DND-41 (cell line): ENCODE data around the gene ATG14.

Experiments used
- ATAC-seq: fragments of 200-7000 bp; cut with Tn5 transposase; 3 replicates; pipeline ENCODE4 v1.9.1; 2021; ENCODE audit warnings: low read depth; ENCODE audit not compliant: insufficient read depth
- DNase-seq: peaks from one replicate; pipeline ENCODE4 v3.0.0-alpha.2; 2020
- H2AFZ ChIP-seq: 2 replicates; pipeline ENCODE4 v1.6.0; 2012; ENCODE audit warnings: low read depth, low read length
- H3K27ac ChIP-seq: 2 replicates; pipeline ENCODE4 v1.5.1; 2012; ENCODE audit warnings: low read length, inconsistent platforms
- H3K27me3 ChIP-seq: fragments of 200-600 bp; sonication (generic); 2 replicates; pipeline ENCODE4 v1.6.0; 2012; ENCODE audit warnings: low read length, mild to moderate bottlenecking, inconsistent platforms; ENCODE audit not compliant: insufficient read depth, poor library complexity
- H3K36me3 ChIP-seq: 2 replicates; pipeline ENCODE4 v1.5.1; 2012; ENCODE audit warnings: low read length, inconsistent platforms; ENCODE audit not compliant: insufficient read depth
- H3K4me1 ChIP-seq: 2 replicates; pipeline ENCODE4 v1.5.1; 2012; ENCODE audit warnings: mild to moderate bottlenecking, low read length; ENCODE audit not compliant: insufficient read depth
- H3K4me2 ChIP-seq: 2 replicates; pipeline ENCODE4 v1.6.0; 2012; ENCODE audit warnings: mild to moderate bottlenecking, moderate library complexity, low read length, inconsistent platforms; ENCODE audit not compliant: insufficient read depth
- H3K4me3 ChIP-seq, 2 experiments: fragments of 200-600 bp in 1 of 2; shearing (Covaris generic) in 1 of 2; 2 replicates each; pipeline ENCODE4 v1.5.1; 2012 to 2016; ENCODE audit warnings: inconsistent platforms in 2 of 2, low read length in 2 of 2, mild to moderate bottlenecking in 2 of 2, low read depth in 1 of 2, moderate library complexity in 1 of 2
- H3K79me2 ChIP-seq: 2 replicates; pipeline ENCODE4 v1.6.0; 2012; ENCODE audit warnings: low read length, inconsistent platforms; ENCODE audit not compliant: insufficient read depth
- H3K9ac ChIP-seq: 2 replicates; pipeline ENCODE4 v1.6.0; 2012; ENCODE audit warnings: low read depth, mild to moderate bottlenecking, inconsistent platforms, low read length, moderate library complexity
- H3K9me3 ChIP-seq: 2 replicates; pipeline ENCODE4 v1.5.1; 2012; ENCODE audit warnings: low read length, moderate library complexity, mild to moderate bottlenecking, inconsistent platforms; ENCODE audit not compliant: insufficient read depth, severe bottlenecking
- H4K20me1 ChIP-seq: 2 replicates; pipeline ENCODE4 v1.6.0; 2012; ENCODE audit warnings: low read length; ENCODE audit not compliant: insufficient read depth
- CTCF ChIP-seq: IDR thresholded peaks from 2 replicates; pipeline ENCODE4 v1.5.1; 2012; ENCODE audit warnings: borderline replicate concordance, low read length, moderate library complexity, mild to moderate bottlenecking; ENCODE audit not compliant: poor library complexity, severe bottlenecking; ENCODE audit errors: extremely low read depth
- EZH2 ChIP-seq: IDR thresholded peaks from 3 replicates; pipeline ENCODE4 v1.6.1; 2012; ENCODE audit warnings: borderline replicate concordance, low read depth, mild to moderate bottlenecking, moderate library complexity, low read length, inconsistent platforms; ENCODE audit not compliant: severe bottlenecking

ATG14 gene

GRCh38 chr14:55361190-55361589 lies 50.4 kb downstream of the ATG14 start:
- H3K4me2 ChIP-seq, result no peak overlapping the region
- H3K79me2 ChIP-seq, result no peaks in the 10 kb centered on the region
- no peak overlapping the region for H3K4me3 ChIP-seq
- H3K4me1 ChIP-seq, result no peaks in the 10 kb centered on the region
- ATAC-seq (no peak), DNase-seq (no peak)
- no peak for TF ChIP-seq CTCF
- no peak for TF ChIP-seq EZH2
- H2AFZ ChIP-seq, result no peak overlapping the region
- no peak overlapping the region for H3K9ac ChIP-seq
- H3K36me3 ChIP-seq, result peaks cover 8% of the 10 kb centered on the region; the same call in 1 of the 2 replicates
- no peaks in the 10 kb centered on the region for H3K27me3 ChIP-seq
- H3K27ac ChIP-seq, result no peak overlapping the region
- no peaks in the 10 kb centered on the region for H4K20me1 ChIP-seq
- no peaks in the 10 kb centered on the region for H3K9me3 ChIP-seq

GRCh38 chr14:55359307-55359706 lies 52.3 kb downstream of the ATG14 start:
- no peaks in the 10 kb centered on the region for H3K79me2 ChIP-seq
- no peak overlapping the region for H3K4me3 ChIP-seq
- no peak overlapping the region for H3K27ac ChIP-seq

GRCh38 chr14:55356913-55357312 lies 54.7 kb downstream of the ATG14 start:
- Histone ChIP-seq H3K79me2 (no peaks in the 10 kb centered on the region), H3K36me3 (peaks cover 36% of the 10 kb centered on the region), H2AFZ (no peak overlapping the region), H3K27ac (no peak overlapping the region), H3K9me3 (no peaks in the 10 kb centered on the region), H3K9ac (no peak overlapping the region), H4K20me1 (peaks cover 4% of the 10 kb centered on the region; the same call in 1 of the 2 replicates), H3K4me1 (no peaks in the 10 kb centered on the region), H3K27me3 (no peaks in the 10 kb centered on the region), H3K4me3 (no peak overlapping the region), H3K4me2 (no peak overlapping the region)
- TF ChIP-seq EZH2 (no peak), CTCF (no peak)
- no peak for DNase-seq
- ATAC-seq, result no peak

More at GRCh38 chr14:55359307-55359706, 52.3 kb downstream of the ATG14 start:
- Histone ChIP-seq H3K4me2 (no peak overlapping the region), H4K20me1 (no peaks in the 10 kb centered on the region), H3K36me3 (peaks cover 19% of the 10 kb centered on the region), H3K4me1 (no peaks in the 10 kb centered on the region), H3K9ac (no peak overlapping the region), H3K27me3 (no peaks in the 10 kb centered on the region), H2AFZ (no peak overlapping the region), H3K9me3 (no peaks in the 10 kb centered on the region)
- DNase-seq (no peak), ATAC-seq (no peak)
- TF ChIP-seq EZH2 (no peak), CTCF (no peak)

GRCh38 chr14:55355922-55356321 lies 55.7 kb downstream of the ATG14 start:
- no peak for ATAC-seq

More at GRCh38 chr14:55355922-55356321, 55.7 kb downstream of the ATG14 start:
- Histone ChIP-seq H2AFZ (no peak overlapping the region), H3K36me3 (peaks cover 46% of the 10 kb centered on the region), H3K4me1 (no peaks in the 10 kb centered on the region), H3K27ac (no peak overlapping the region), H3K9ac (no peak overlapping the region), H3K9me3 (no peaks in the 10 kb centered on the region), H3K27me3 (no peaks in the 10 kb centered on the region), H4K20me1 (peaks cover 8% of the 10 kb centered on the region; the same call in 1 of the 2 replicates), H3K4me3 (no peak overlapping the region), H3K4me2 (no peak overlapping the region), H3K79me2 (no peaks in the 10 kb centered on the region; the same call in 1 of the 2 replicates)
- no peak for TF ChIP-seq EZH2
- TF ChIP-seq CTCF, result no peak
- DNase-seq, result no peak
